Measurements from ENCODE around the gene PREB. TPM values are rescaled to one million over a fixed set of nuclear protein-coding genes. Genes with fewer than 3 reads are reported as not detected.

The PREB gene
- total and polyA plus RNA-seq, 2 experiments from 2014 or later = 69.2 to 90.3 TPM

DNA sequence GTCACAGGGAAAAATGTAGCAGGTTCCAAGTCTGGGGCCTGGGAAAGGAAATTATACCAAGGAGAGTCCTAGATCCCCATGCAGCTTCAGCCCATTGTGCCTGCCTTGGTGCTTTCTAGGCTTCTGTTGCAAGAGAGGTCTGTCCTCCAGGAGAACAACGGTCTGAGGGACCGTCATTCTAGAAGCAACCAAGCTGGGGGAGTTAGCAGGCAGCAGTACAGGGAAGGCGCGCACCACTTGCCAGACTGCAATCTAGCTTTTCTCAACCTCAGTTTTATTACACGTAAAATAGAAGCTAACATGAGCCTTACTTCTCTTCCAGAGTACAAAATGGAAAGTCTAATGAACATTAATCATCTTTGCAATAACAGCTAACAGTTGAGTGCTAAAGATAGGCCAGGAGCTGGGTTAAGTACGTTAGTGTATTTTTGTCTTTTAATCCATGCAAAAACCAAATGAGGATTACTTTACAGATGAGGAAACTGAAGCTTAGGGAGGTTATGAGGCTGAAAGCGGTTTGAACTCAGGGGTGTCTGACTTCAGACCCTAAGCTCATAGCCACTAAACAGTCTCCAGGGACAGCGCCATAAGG is 16.3 kb upstream of the PREB start:
- Histone ChIP-seq H3K9me3 (ENCODE audit: low read depth) (no peaks in the 10 kb centered on the region), H2AFZ (no peak overlapping the region), H3K79me2 (no peaks in the 10 kb centered on the region), H3K4me2 (no peak overlapping the region), H3K4me3 (no peak overlapping the region), H3K27me3 (no peaks in the 10 kb centered on the region), H4K20me1 (ENCODE audit: insufficient read depth, poor library complexity, severe bottlenecking) (no peaks in the 10 kb centered on the region), H3K27ac (no peak overlapping the region), H3K4me1 (ENCODE audit: insufficient read depth) (no peaks in the 10 kb centered on the region), H3K36me3 (replicated peaks; ENCODE audit: insufficient read depth, low read depth) (no peaks in the 10 kb centered on the region), H3K9me2 (replicated peaks; ENCODE audit: insufficient read depth) (no peaks in the 10 kb centered on the region)
- WGBS (ENCODE audit: low lambda C conversion rate, missing lambda C conversion rate) = 90% methylated on average over 8 of the region's 8 CpGs
- TF ChIP-seq EZH2 (IDR thresholded peaks at IDR 0.05; ENCODE audit: borderline replicate concordance) (no peak), EZH2phosphoT487 (IDR thresholded peaks at IDR 0.05; ENCODE audit: low read depth, severe bottlenecking, unreplicated experiment) (no peak)
- TF ChIP-seq, protein P1, sequence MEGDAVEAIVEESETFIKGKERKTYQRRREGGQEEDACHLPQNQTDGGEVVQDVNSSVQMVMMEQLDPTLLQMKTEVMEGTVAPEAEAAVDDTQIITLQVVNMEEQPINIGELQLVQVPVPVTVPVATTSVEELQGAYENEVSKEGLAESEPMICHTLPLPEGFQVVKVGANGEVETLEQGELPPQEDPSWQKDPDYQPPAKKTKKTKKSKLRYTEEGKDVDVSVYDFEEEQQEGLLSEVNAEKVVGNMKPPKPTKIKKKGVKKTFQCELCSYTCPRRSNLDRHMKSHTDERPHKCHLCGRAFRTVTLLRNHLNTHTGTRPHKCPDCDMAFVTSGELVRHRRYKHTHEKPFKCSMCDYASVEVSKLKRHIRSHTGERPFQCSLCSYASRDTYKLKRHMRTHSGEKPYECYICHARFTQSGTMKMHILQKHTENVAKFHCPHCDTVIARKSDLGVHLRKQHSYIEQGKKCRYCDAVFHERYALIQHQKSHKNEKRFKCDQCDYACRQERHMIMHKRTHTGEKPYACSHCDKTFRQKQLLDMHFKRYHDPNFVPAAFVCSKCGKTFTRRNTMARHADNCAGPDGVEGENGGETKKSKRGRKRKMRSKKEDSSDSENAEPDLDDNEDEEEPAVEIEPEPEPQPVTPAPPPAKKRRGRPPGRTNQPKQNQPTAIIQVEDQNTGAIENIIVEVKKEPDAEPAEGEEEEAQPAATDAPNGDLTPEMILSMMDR (IDR thresholded peaks at IDR 0.05; ENCODE audit: poor library complexity) = no peak
- DNase-seq (ENCODE audit: low spot score) = no peak

DNA sequence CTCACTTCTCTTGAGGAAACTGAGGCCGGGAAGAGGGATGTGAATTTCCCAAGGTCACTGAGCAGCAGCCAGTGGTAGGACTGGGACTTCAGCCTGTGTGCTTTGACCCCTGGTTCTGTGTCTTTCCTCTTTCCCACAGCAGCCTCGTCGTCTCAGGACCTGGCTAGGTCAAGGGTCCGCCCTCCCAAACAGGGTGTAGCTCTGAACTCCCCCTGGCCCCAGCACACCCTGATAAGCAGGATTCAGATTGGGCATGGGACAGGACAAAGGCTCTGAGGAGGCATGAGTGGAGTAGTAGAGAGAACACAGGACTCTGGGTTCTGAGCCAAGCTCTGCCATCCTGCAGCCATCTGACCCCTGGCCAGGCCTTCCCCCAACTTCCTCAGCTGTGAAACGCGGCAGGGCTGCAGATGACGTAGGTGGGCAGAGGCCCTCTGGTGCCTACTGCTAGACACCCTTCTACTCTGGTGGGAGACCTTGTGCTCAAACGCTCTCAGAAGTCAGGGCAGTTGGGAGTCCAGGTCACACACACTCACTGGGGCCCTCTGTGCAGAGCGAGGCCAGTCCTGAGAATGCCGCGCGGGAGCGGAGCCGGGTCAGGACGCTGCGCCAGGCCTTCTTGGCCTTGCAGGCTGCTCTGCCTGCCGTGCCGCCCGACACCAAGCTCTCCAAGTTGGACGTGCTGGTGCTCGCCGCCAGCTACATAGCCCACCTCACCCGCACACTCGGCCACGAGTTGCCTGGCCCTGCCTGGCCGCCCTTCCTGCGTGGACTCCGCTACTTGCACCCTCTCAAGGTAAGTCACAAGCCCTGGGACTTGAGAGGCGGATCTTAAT is 15.4 kb upstream of the PREB start:
- H4K20me1 ChIP-seq (ENCODE audit: insufficient read depth, poor library complexity, severe bottlenecking) = no peaks in the 10 kb centered on the region
- no peak overlapping the region for H3K27ac ChIP-seq
- no peak overlapping the region for H2AFZ ChIP-seq
- H3K36me3 ChIP-seq (replicated peaks; ENCODE audit: insufficient read depth, low read depth) = no peaks in the 10 kb centered on the region
- H3K4me2 ChIP-seq = no peak overlapping the region
- TF ChIP-seq EZH2phosphoT487 (IDR thresholded peaks at IDR 0.05; ENCODE audit: low read depth, severe bottlenecking, unreplicated experiment) = no peak
- TF ChIP-seq, protein P1 (IDR thresholded peaks at IDR 0.05; ENCODE audit: poor library complexity) = no peak
- TF ChIP-seq EZH2 (IDR thresholded peaks at IDR 0.05; ENCODE audit: borderline replicate concordance) = no peak
- H3K27me3 ChIP-seq = no peaks in the 10 kb centered on the region
- H3K79me2 ChIP-seq = no peaks in the 10 kb centered on the region
- no peak overlapping the region for H3K4me3 ChIP-seq
- no peak for DNase-seq (ENCODE audit: low spot score)
- H3K9me3 ChIP-seq (ENCODE audit: low read depth) = no peaks in the 10 kb centered on the region
- WGBS (ENCODE audit: low lambda C conversion rate, missing lambda C conversion rate) = 92% methylated on average over 29 of the region's 29 CpGs
- H3K4me1 ChIP-seq (ENCODE audit: insufficient read depth) = no peaks in the 10 kb centered on the region
- no peaks in the 10 kb centered on the region for H3K9me2 ChIP-seq (replicated peaks; ENCODE audit: insufficient read depth)

DNA sequence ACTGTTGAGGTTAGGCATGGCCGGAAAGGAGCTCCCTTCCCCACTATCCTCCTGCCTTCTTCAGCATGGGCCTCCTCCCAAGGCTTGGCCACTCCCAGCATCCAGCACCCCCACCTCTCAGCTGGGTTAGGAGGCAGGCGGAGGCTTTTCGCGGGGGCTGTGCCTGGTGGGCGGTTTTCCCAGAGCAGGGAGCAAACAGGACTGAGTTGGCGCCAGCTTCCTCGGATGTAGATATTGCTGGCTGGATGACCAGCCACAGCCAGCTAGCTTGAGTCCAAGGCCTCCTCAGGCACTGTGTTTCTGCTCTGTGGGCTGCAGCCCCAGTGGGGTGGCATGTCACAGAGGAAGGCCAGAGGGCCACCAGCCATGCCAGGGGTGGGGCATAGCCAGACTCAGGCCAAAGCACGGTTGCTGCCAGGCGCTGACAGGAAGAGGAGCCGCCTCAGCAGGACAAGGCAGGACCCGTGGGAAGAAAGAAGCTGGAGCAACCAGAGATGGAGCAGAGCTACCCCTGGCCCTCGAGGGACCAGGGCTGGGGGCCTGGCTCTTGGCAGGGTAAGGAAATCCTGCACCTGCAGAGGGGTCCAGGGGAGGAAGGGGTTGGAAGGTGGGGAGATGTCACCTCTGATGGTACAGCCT is 14.5 kb upstream of the PREB start, which contains the start of gene TCF23:
TSS of gene TCF23 (plus strand) at position 204 of the 639 bp plus-strand sequence. CDS start at position 334, 130 bp downstream.
- Histone ChIP-seq H3K27me3 (no peaks in the 10 kb centered on the region), H4K20me1 (ENCODE audit: insufficient read depth, poor library complexity, severe bottlenecking) (no peaks in the 10 kb centered on the region)
- DNase-seq (ENCODE audit: low spot score) = no peak

More for the DNA sequence above, 14.5 kb upstream of the PREB start, which contains the start of gene TCF23:
- no peak within 1 kb of the TSS for H2AFZ ChIP-seq
- H3K27ac ChIP-seq = no peak within 1 kb of the TSS
- no peak for TF ChIP-seq EZH2phosphoT487 (IDR thresholded peaks at IDR 0.05; ENCODE audit: low read depth, severe bottlenecking, unreplicated experiment)
- no peaks in the 10 kb centered on the region for H3K9me2 ChIP-seq (replicated peaks; ENCODE audit: insufficient read depth)
- H3K4me1 ChIP-seq (ENCODE audit: insufficient read depth) = no peaks in the 10 kb centered on the region
- no peaks in the 10 kb centered on the region for H3K79me2 ChIP-seq
- H3K36me3 ChIP-seq (replicated peaks; ENCODE audit: insufficient read depth, low read depth) = no peaks in the 10 kb centered on the region
- no peaks in the 10 kb centered on the region for H3K9me3 ChIP-seq (ENCODE audit: low read depth)
- H3K4me2 ChIP-seq = no peak within 1 kb of the TSS
- WGBS (ENCODE audit: low lambda C conversion rate, missing lambda C conversion rate) = 84% methylated on average over 12 of the region's 12 CpGs
- no peak within 1 kb of the TSS for H3K4me3 ChIP-seq

Data from hepatocyte (in vitro differentiated cells).